ENCODE results near the gene DPM1. TPM values are rescaled to one million over a fixed set of nuclear protein-coding genes. Genes with fewer than 3 reads are reported as not detected.
A peak's percentile ranks its signal among the peaks of the same experiment; 100 is the strongest.

Gene DPM1
- total and polyA plus RNA-seq, 2 donors from 2014 or later, result 32.4 to 53.2 TPM

DNA sequence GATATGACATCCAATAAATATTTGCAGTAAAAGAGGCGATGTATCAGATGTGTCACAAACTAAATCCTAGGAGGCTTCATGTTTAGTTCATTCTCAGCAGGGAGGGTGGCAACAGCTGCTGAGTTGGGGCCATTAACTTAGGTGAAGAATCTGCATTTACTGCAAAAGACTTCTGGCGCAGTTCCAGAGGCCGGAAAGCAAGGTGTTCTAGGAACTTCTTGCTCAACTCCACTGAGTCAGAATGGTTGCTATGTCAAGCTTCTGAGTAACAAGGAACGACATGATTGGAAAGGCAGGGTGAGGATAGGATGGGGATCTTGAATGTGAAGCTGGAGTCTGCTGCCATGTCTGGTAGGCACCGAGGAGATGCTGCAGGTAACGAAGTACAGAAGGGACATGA is 38.8 kb downstream of the DPM1 start:
- intact Hi-C loops (cut with DNase I), result no loop called here
- Histone ChIP-seq H3K9me3 (ENCODE audit: control insufficient read depth in 2 of 3, insufficient read depth in 1 of 3, low read length in 3 of 3) (no peaks in the 10 kb centered on the region), H3K4me3 (ENCODE audit: low read length in 3 of 3) (no peak overlapping the region), H3K9ac (ENCODE audit: low read length in 3 of 3) (no peak overlapping the region), H3K36me3 (ENCODE audit: control insufficient read depth in 2 of 3, insufficient read depth in 3 of 3, low read length in 3 of 3) (no peaks in the 10 kb centered on the region), H3K27me3 (ENCODE audit: control insufficient read depth, insufficient read depth, low read length) (no peaks in the 10 kb centered on the region), H3K27ac (ENCODE audit: low read depth in 2 of 2, low read length in 2 of 2) (no peak overlapping the region), H3K4me1 (ENCODE audit: control insufficient read depth in 2 of 3, insufficient read depth in 2 of 3, low read depth in 1 of 3, low read length in 3 of 3) (peaks cover 3 to 25% (median 14%) of the 10 kb centered on the region in 3 donors)
- TF ChIP-seq, protein P1, sequence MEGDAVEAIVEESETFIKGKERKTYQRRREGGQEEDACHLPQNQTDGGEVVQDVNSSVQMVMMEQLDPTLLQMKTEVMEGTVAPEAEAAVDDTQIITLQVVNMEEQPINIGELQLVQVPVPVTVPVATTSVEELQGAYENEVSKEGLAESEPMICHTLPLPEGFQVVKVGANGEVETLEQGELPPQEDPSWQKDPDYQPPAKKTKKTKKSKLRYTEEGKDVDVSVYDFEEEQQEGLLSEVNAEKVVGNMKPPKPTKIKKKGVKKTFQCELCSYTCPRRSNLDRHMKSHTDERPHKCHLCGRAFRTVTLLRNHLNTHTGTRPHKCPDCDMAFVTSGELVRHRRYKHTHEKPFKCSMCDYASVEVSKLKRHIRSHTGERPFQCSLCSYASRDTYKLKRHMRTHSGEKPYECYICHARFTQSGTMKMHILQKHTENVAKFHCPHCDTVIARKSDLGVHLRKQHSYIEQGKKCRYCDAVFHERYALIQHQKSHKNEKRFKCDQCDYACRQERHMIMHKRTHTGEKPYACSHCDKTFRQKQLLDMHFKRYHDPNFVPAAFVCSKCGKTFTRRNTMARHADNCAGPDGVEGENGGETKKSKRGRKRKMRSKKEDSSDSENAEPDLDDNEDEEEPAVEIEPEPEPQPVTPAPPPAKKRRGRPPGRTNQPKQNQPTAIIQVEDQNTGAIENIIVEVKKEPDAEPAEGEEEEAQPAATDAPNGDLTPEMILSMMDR (IDR thresholded peaks at IDR 0.05; ENCODE audit: borderline replicate concordance, extremely low read depth, insufficient read depth), result no peak
- FAIRE-seq (no peak), DNase-seq (peak in 1 of 5 donors; percentile 82)

DNA sequence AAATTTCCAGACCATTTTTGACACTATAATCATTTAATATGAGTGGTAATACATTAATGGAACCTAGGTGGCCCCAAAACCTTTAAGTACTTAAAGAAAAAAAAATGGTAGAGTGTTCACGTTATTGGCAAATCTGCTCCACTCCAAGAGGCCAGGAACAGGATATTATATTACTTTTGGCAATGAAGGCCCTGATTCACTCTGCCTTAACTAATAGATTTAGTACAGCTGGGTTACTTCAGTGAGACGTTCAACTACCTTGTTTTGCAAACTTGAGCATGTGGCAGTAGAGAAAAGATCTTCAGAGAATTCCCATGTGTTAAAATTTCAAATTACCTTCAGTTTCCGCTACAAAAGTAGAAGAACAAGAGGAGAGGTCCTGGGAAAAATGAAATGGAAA is 39.9 kb downstream of the DPM1 start:
- H3K4me1 ChIP-seq (ENCODE audit: control insufficient read depth in 2 of 3, insufficient read depth in 2 of 3, low read depth in 1 of 3, low read length in 3 of 3), result peaks cover 6 to 25% (median 22%) of the 10 kb centered on the region in 3 donors
- H3K4me3 ChIP-seq (ENCODE audit: low read length in 3 of 3), result no peak overlapping the region
- no peak overlapping the region for H3K27ac ChIP-seq (ENCODE audit: low read depth in 2 of 2, low read length in 2 of 2)
- H3K9ac ChIP-seq (ENCODE audit: low read length in 3 of 3), result no peak overlapping the region
- TF ChIP-seq, protein P1 (IDR thresholded peaks at IDR 0.05; ENCODE audit: borderline replicate concordance, extremely low read depth, insufficient read depth), result no peak
- DNase-seq (peak in 1 of 5 donors; percentile 29), FAIRE-seq (no peak)
- H3K9me3 ChIP-seq (ENCODE audit: control insufficient read depth in 2 of 3, insufficient read depth in 1 of 3, low read length in 3 of 3), result no peaks in the 10 kb centered on the region
- intact Hi-C loops (cut with DNase I), result no loop called here
- H3K27me3 ChIP-seq (ENCODE audit: control insufficient read depth, insufficient read depth, low read length), result no peaks in the 10 kb centered on the region
- H3K36me3 ChIP-seq (ENCODE audit: control insufficient read depth in 2 of 3, insufficient read depth in 3 of 3, low read length in 3 of 3), result no peaks in the 10 kb centered on the region

DNA sequence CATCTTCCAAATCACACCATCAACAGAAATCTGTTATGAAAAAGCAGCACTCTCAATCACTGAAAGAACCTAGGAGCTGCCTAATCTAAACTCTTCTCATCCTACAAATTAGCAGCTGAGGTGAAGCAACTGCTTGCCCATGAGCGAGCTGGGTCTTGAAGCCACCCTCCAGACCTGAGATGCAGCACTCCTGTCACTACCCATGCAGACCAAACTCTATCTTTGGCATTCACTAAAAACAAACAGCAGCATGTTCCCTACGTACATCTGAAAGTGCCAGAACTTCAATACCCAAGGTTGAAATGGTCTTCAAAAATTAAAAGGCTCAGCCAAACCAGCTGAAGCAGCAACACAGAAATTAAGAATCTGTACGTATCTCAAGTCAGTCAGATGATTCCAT is 41.4 kb downstream of the DPM1 start:
- H3K27ac ChIP-seq (ENCODE audit: low read depth in 2 of 2, low read length in 2 of 2), result no peak overlapping the region
- FAIRE-seq, result no peak

More for the DNA sequence above, 41.4 kb downstream of the DPM1 start:
- TF ChIP-seq, protein P1 (IDR thresholded peaks at IDR 0.05; ENCODE audit: borderline replicate concordance, extremely low read depth, insufficient read depth), result no peak
- Histone ChIP-seq H3K9me3 (ENCODE audit: control insufficient read depth in 2 of 3, insufficient read depth in 1 of 3, low read length in 3 of 3) (no peaks in the 10 kb centered on the region), H3K36me3 (ENCODE audit: control insufficient read depth in 2 of 3, insufficient read depth in 3 of 3, low read length in 3 of 3) (no peaks in the 10 kb centered on the region), H3K27me3 (ENCODE audit: control insufficient read depth, insufficient read depth, low read length) (no peaks in the 10 kb centered on the region), H3K9ac (ENCODE audit: low read length in 3 of 3) (no peak overlapping the region), H3K4me1 (ENCODE audit: control insufficient read depth in 2 of 3, insufficient read depth in 2 of 3, low read depth in 1 of 3, low read length in 3 of 3) (peaks cover 6 to 25% (median 22%) of the 10 kb centered on the region in 3 donors), H3K4me3 (ENCODE audit: low read length in 3 of 3) (no peak overlapping the region)
- intact Hi-C loops (cut with DNase I), result no loop called here
- DNase-seq, result no peak

Measured in kidney (tissue), 14 donors.